ENCODE results near the gene SPSB4.
"Not testable (repeated sequence)": the region's sequence is repeated elsewhere in the genome, so short reads cannot be mapped to it uniquely, and the experiment has no call there.

SPSB4 gene

DNA sequence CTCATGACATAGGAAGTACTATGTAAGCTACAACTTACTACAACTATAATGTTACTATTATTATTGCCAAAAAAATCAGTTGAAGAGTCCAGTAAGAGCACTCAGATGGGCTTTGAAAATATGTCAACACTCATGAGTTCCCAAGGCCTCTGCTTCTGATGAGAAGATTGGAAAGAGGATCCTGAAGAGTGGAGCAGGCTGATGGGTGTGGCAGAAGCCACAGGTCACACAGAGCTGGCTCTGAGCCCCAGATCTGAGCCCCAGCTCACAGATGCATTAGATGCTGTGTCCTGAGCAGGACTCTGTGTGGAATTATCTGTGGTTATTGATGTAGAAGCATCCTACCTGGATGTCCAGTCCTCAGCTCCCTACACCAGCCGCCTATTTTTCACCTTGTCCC lies 65.6 kb downstream of the SPSB4 start:
- no peak for DNase-seq (ENCODE audit: low spot score)

DNA sequence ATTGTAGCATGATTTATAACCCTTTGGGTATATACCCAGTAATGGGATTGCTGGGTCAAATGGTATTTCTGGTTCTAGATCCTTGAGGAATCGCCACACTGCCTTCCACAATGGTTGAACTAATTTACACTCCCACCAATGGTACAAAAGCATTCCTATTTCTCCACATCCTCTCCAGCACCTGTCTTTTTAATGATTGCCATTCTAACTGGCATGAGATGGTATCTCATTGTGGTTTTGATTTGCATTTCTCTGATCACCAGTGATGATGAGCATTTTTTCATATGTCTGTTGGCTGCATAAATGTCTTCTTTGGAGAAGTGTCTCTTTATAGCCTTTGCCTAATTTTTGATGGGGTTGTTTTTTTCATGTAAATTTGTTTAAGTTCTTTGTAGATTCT lies 66.8 kb downstream of the SPSB4 start:
- DNase-seq (ENCODE audit: low spot score) = not testable (repeated sequence)

DNA sequence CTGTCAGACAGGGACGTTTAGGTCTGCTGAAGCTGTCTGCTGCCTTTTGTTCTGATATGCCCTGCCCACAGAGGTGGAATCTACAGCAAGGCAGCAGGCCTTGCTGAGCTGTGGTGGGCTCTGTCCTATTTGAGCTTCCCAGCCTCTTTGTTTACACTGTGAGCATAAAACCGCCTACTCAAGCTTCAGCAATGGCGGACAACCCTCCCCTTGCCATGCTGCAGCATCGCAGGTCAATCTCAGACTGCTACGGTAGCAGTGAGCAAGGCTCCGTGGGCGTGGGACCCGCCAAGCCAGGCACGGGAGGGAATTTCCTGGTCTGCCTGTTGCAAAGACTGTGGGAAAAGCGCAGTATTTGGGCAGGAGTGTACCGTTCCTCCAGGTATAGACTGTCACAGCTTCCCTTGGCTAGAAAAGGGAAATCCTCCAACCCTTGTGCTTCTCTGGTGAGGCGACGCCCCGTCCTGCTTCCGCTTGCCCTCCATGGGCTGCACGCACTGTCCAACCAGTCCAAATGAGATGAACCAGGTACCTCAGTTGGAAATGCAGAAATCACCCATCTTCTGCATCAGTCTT lies 71.4 kb downstream of the SPSB4 start:
- DNase-seq (ENCODE audit: low spot score) = no peak

DNA sequence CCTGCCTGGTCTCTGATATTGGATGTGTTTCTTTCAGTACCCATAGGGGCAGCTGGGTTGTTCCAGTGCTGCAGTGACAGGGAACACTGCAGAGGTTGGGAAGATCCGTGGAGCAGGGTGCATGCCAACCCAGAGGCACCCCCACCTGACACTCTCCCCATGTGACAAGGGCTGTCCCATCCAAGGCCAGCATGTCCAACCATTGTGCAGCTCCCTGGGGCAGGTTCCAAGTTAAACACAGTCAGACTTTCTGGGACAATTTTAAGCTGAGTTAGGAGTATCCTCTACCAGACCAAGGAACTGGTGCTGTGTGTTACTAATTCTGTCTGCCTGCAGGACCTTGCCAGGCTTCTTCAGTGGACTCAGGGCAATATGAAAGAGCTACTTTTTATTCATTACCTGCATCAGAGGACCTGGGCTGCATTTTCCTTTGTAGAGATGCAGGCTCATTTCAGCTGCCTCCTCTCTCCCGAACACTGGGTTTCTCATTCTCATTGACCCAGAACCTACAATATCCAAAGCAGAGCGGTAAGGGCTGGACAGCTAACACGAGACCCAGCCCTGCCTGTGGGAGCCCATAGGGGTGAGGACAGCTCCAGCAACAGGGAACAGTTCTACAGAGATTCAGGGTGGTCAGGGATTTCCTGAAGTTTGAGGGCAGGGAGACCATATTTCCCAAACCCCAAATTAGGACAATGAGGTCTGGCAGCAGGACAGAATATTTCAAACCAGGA lies 72.7 kb downstream of the SPSB4 start:
- no peak for DNase-seq (ENCODE audit: low spot score)

DNA sequence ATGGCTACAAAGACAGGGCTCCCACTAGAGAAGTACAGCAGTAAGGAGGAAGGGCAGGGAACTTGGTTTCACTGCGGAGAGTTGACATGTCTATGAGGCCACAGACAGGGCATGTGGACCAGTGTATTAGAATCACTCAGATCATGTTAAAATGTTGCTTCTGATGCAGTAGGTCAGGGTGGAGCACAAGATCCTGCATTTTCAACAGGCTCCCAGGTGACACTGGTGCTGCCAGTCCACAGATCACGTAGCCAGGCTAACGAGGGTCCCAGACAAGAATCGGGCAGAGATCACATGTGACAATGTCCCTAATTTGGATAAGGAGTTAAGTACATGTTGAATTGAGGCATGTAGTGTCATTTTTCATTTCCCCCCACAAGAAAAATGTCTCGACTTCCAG lies 73.6 kb downstream of the SPSB4 start:
- DNase-seq (ENCODE audit: low spot score) = no peak

DNA sequence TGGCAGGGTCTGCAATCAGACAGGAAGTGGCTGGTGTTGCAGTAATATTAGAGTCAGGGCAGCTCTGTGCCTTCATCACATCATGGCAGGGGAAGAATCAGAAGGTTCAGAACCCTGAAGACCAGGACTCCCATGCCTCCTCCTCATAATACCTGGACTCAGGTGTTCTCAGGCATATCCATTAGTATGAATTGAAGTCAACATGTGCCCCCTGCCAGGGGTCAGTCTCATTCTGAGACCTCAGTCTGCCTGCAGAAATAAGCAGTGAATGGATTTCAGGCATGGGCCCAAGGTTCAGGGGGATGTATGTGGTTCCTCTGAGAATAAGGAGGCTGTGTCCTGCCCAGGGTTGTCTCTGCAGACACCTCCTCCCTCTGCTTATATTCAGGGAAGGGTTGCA lies 74.2 kb downstream of the SPSB4 start:
- DNase-seq (ENCODE audit: low spot score) = no peak

DNA sequence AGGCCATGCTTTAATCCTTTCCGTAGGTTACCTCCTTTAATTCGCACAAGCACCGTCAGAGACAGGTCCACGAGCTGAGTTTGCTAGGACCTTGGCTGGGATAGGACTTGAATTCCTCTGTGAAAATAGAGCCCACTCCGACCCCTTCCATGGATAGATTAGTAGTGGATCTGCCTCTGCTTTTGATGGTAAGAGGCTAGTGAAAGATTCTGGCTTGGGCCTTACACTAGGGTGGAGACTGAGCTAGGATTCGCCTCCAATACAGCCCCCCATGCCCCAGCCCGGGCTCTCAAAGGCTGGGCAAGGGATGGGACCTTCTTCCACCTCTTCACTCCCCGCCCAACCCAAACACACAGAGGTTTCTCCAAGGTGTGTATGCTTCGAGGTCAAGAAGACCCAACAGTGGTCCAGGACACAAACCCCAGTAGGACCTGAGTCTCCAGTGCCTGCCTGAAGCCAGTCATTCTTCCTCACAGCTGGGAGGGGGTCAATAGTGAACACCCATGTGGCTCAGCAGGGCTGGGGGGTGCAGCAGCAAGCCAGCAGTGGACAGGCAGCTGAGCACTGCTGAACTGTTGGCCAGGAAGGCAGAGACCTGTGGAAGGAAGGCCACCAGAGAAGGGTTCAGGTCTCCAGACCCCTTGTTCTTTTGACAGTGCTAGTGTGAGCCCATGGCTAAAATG lies 75.7 kb downstream of the SPSB4 start:
- no peak for DNase-seq (ENCODE audit: low spot score)

DNA sequence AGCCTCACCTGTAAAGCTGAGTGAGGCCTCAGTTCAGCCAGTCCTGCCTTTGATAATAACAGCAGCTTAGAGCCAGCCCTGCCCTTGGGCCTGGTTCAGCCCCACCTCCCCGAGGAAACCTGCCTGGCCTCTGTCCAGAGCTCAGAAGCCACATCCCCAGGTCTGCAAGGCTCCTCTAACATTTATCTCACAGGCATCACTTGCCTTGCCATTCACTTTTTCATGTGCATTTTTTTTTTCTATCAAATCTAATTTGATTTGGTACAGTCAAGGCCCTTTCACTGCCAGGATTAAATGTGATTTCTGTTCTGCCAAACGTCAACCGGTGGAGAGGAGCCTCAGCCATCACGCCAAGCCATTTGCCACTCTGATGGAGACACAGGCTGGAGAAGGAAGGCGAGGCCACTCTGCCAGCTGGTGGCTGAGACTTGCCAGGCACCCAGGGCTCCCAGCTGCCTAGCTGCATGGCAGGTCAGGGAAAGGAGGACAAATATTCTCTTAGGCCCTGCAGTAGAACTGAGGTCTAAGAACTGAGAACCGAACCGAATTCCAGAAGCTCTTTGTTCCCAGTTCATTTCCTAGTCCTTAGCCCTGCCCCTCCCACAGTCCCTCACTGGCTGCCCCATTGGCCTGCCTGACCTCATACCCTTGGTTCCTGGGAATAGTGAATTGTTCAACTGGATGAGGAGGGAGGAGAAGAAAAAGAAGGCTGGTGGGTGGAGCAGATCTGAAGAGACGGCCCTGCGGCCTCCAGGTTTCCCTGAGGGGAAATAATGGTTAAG lies 76.4 kb downstream of the SPSB4 start:
- no peak for DNase-seq (ENCODE audit: low spot score)

DNA sequence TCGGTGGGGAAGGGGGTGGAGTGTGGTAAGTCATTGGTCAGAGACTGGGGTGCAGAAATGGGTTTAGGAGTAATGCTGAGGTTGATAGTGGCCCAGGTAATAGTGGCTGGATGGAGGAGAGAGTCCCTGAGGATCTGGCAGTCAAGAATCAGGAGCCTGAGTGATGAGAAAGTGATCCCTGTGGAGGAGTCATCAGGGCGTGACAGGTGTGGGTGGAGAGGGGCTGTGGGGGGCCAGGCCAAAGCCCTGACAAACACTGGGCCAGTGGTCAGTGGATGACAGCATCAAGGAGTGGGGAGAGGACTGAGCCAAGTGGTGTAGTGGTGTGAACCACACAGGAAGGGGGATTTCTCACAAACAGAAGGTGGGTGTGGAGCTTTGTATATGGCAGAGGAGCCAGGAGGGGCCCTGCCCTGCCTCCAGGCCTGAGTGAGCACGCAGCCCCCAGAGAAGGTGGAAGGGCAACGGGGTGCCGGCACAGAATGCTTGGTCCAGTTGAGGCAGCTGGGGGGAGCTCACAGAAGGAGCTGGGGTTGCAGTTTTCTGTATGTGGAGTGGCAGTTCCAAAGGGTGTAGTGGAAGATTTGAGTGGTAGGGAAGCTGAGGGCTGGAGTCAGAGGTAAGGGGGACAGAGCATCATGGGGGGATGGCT lies 77.1 kb downstream of the SPSB4 start:
- no peak for DNase-seq (ENCODE audit: low spot score)

DNA sequence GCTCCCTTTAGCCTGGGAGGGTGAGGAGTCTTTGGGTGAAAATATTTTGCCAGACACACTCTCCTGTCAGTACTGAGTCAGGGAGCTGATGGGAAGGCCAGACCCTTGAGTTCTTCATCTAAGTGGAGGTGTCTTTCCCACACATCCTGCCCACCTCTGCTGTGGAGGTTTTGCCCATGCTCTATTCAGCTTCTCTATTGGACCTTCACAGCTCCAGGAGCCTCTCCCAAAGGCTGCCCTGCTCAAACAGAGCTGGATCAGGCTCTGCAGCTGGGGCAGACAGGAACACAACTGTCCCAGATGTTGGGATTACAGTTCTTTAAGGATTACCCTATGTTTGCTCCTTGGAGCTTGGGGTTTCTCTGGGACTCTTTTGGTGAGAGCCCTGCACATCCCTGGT lies 77.9 kb downstream of the SPSB4 start:
- no peak for DNase-seq (ENCODE audit: low spot score)

DNA sequence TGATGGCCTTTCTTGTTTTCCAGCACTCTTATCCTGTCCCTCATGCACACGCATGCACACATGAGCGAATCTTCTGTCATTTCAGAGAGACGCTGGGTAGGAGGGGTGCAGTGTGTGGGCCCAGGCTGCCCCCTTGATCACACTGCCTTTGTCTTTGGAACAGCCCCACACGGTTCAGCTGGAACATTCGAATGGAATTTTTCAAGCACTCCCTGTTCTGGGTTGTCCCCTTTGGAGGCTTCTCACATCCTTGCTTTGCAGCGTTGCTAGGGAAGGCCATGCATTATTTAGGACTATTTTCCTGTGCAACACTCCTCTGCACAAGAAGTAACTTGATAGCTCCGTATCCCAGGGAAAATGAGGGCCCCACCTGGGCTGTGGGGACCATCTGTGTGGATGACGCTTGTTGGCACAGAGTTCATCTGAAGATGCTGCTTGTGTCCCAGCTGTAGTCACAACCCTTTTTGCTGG lies 78.4 kb downstream of the SPSB4 start:
- no peak for DNase-seq (ENCODE audit: low spot score)

DNA sequence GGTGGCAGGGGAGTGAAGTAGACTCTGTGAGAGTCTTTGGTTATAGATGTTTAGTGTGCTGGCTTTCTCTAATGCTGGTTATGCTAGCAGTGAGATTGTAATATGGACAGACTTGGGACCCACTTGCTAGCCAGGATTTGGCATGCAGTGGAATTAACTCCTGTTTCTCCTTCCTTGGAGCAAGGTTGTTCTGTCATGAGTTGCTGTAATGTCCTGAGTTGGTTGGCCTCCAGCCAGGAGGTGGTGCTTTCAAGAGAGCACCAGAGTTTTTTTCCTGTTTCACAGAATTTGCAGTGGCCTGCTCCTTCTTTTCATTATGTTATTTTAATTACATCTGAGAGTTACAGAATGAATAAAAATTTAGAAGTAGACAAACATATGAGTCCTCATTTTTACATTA lies 92.4 kb downstream of the SPSB4 start:
- no peak for DNase-seq (ENCODE audit: low spot score)

DNA sequence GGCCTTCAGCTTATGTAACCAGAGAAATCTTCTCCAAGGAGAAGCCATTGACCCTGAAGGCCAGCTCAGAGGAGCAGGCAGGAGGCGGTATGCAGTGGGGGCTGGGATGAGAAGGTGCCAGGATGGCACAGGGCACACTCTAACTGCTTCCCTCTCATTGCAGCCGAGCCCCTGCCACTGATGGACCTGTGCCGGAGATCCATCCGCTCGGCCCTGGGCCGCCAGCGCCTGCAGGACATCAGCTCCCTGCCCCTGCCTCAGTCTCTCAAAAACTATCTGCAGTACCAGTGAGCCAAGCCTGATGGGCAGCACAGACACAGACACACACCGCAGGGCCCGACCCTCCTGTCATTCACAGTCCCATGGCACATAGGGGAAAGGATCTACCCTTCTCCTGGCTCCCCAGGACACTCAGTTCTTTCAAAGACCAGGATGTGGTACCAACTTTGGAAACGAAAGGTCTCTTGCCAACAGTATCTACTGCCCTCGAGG lies 95.9 kb downstream of the SPSB4 start:
- no peak for DNase-seq (ENCODE audit: low spot score)

DNA sequence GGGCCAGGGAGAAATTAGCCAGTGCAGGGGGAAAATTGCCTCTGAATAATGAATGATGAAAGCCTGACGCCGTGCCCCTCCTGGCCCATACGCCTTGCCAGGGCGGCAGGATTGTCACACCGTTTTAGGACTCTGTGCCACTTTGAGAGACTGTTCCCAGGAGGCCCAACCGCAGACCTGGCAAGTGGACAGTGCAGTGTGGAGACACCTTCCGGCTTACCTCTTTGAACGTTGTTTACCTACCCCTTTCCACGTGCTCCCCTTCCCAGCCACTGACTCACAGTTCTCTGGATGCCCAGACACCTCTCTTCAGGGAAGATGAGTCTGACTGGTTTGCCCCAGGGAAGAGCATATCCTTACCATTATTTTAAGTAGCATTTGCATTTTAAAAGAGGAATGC lies 96.5 kb downstream of the SPSB4 start:
- no peak for DNase-seq (ENCODE audit: low spot score)

DNA sequence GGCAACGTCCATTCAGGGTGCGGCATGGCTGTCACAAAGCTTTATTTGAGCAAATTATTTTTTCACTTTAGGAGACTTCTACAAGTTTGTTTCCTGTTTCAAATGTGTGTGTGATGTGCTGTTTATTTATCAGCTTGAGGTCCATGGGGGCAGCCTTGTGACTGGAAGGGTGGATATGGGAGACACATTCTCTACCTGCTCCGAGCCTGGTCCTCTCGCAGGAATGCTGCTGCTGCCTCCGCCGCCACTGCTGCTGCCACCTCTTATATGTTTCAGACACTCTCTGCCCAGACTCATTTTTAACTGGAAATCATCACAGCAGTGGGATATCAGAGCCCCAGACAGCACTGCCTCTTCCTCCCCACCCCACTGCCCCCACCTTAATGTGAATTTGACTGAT lies 97.0 kb downstream of the SPSB4 start:
- no peak for DNase-seq (ENCODE audit: low spot score)

DNA sequence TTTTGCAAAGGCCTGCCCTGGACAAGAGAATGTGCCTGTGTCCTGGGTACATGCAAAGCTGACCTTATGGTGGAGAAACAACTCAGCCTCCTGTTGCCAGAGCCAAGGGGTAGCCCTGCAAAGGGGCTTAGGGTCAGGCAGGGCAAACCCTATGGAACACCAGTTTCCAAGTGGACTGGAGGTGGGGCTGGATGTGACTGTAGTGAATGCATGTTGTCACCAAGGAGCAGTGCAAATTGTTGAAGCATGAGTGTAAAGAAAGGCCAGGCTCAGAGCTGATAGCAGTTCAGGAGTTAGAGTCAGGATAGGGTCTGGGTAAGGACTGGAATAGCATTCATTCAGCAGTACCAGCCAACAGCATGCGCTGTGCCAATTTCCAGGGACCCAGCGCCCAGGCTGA lies 97.6 kb downstream of the SPSB4 start:
- no peak for DNase-seq (ENCODE audit: low spot score)

DNA sequence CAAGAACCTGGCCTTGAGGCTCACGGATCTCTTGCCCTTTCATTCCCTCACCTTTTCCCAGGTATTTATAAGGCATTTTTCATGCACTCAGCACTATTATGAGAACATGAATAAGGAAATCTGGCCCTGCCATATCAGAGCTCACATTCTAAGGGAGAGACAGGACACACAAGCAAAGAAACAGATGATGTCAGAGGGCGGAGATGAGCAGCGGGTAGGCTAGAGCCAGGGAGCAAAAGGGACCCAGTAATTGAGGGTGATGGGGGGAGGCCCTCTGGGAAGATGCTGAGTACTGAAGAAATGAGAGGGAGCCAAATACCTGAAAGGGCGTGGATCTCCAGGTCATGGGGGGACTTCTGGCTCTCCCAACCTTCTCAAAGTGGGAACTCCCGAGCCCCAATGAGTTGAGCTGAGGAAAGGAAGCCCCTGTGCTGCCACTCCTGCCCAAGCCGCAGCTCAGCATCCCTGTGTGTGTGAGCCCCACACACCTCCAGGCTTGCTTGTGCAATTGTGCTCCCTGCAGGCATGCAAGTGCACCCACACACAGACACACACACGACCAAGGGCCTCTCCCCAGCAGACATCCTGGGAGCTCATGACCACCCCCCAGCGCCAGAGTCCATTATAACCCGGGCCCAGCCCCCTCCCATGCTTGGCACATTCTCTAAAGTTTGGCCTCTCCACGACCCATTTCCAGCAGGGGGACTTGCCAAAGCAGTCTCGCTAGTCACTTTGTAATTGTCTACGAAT lies 99.1 kb downstream of the SPSB4 start:
- no peak for DNase-seq (ENCODE audit: low spot score)

DNA sequence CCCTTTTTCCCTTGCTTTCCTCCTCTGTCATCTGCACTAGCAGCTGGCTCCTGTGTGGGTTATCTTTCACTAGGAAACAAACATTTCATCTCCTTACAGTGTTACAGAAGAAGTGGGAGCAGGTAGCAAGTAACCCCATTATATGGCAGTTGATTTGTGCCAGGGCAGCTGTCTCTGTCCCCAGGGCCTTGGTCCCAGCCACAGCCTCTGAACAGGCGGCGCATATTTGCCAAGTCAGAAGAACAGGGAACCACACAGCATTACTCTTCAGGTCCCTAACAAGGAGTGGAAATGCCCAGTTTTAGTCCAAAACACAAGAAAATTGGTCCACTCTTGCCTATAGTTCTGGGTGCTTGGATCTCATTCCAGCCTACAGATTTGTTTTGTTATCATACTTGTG lies 99.8 kb downstream of the SPSB4 start:
- DNase-seq (ENCODE audit: low spot score) = no peak

DNA sequence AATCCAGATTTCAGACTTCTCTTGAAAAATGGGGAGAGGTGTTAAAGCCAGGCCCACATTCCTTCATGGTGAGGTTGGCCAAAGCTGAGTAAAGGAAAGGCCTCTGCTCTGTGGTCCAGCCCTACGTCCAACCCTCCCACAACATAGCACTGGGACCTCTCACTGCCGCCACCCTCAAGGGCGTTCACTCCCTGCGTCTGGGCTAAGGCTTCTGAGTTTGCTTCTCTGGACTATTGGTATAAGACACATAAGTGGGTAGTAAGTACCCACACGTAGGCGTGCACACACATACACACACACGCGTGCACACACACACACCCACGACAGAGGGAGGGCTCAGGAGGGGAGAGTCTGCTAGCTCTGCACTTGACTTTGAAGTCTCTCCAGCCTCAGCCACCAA lies 100.3 kb downstream of the SPSB4 start:
- no peak for DNase-seq (ENCODE audit: low spot score)

DNA sequence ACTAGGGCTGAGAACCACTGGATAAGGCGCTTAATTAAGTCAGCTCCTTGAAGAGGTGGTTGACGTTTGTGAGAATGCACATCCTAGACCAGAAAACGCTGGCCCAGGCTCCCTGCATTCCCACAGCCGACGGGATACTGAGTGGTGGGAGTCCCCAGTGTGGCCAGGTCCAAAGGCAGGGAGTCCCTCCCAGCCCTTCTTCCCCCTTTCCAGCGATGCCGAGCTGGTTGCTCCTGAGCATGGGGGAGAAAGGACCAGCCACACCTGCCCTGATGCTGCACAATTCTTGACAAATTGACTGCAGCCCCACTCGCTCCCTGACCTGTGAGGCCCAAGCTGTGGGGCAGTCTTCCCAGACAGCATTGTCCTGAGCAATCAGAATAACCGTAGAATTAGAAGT lies 101.0 kb downstream of the SPSB4 start:
- DNase-seq (ENCODE audit: low spot score) = no peak
